SK-N-SH treated with all-trans-retinoic acid at 6 μM for 48 hours (cell line): Measurements from ENCODE around the gene DTX1.

Experiments used
- ATAC-seq: fragments of 200-7000 bp; cut with Tn5 transposase; 3 replicates; pipeline ENCODE4 v1.9.1; 2020; ENCODE audit warnings: mild to moderate bottlenecking, moderate library complexity
- BACH2 ChIP-seq: fragments of 250-450 bp; sonication (Bioruptor Pico); IDR thresholded peaks from 2 replicates; pipeline ENCODE4 v1.9.0; 2021; ENCODE audit warnings: mild to moderate bottlenecking, borderline replicate concordance
- CSRNP3 ChIP-seq: fragments of 250-450 bp; sonication (Bioruptor Pico); IDR thresholded peaks from 2 replicates; pipeline ENCODE4 v1.5.1; 2021; ENCODE audit warnings: mild to moderate bottlenecking, moderate library complexity
- ESRRG ChIP-seq: fragments of 250-450 bp; sonication (Bioruptor Pico); IDR thresholded peaks from 2 replicates; pipeline ENCODE4 v1.6.1; 2021; ENCODE audit warnings: mild to moderate bottlenecking
- GLIS3 ChIP-seq: fragments of 250-450 bp; sonication (Bioruptor Pico); IDR thresholded peaks from 2 replicates; pipeline ENCODE4 v1.5.0; 2020; ENCODE audit warnings: mild to moderate bottlenecking, moderate library complexity
- OSR1 ChIP-seq: fragments of 250-450 bp; sonication (Bioruptor Pico); IDR thresholded peaks from 2 replicates; pipeline ENCODE4 v1.8.0; 2022; ENCODE audit warnings: moderate library complexity, mild to moderate bottlenecking, inconsistent platforms
- PATZ1 ChIP-seq: fragments of 250-450 bp; sonication (Bioruptor Pico); IDR thresholded peaks from 2 replicates; pipeline ENCODE4 v1.8.0; 2020; ENCODE audit warnings: mild to moderate bottlenecking, moderate library complexity, borderline replicate concordance
- POU6F1 ChIP-seq: fragments of 250-450 bp; sonication (Bioruptor Pico); IDR thresholded peaks from 2 replicates; pipeline ENCODE4 v1.8.0; 2021; ENCODE audit warnings: low read depth, mild to moderate bottlenecking, moderate library complexity, borderline replicate concordance
- PPARA ChIP-seq: fragments of 250-450 bp; sonication (Bioruptor Pico); IDR thresholded peaks from 2 replicates; pipeline ENCODE4 v1.5.0; 2020; ENCODE audit warnings: mild to moderate bottlenecking, borderline replicate concordance
- SNAI2 ChIP-seq: fragments of 250-450 bp; sonication (Bioruptor Pico); IDR thresholded peaks from 2 replicates; pipeline ENCODE4 v1.5.0; 2020; ENCODE audit warnings: mild to moderate bottlenecking, moderate library complexity
- TOX ChIP-seq: fragments of 250-450 bp; sonication (Bioruptor Pico); IDR thresholded peaks from 2 replicates; pipeline ENCODE4 v1.8.0; 2021; ENCODE audit warnings: mild to moderate bottlenecking, moderate library complexity, borderline replicate concordance
- TSHZ2 ChIP-seq: fragments of 250-450 bp; sonication (Bioruptor Pico); IDR thresholded peaks from 2 replicates; pipeline ENCODE4 v1.5.0; 2020; ENCODE audit warnings: mild to moderate bottlenecking, moderate library complexity
- ZFP3 ChIP-seq: fragments of 250-450 bp; sonication (Bioruptor Pico); IDR thresholded peaks from 2 replicates; pipeline ENCODE4 v1.5.0; 2020; ENCODE audit warnings: mild to moderate bottlenecking, moderate library complexity
- ZFP30 ChIP-seq: fragments of 450-650 bp; formaldehyde crosslinking; IDR thresholded peaks from 2 replicates; pipeline ENCODE4 v1.5.0; 2022; ENCODE audit warnings: mild to moderate bottlenecking, moderate library complexity
- ZNF565 ChIP-seq: fragments of 450-650 bp; formaldehyde crosslinking; conservative IDR thresholded peaks from 2 replicates; pipeline ENCODE4 v1.5.0; 2020; ENCODE audit warnings: low read depth, mild to moderate bottlenecking, moderate library complexity
- ZNF70 ChIP-seq: fragments of 450-650 bp; formaldehyde crosslinking; IDR thresholded peaks from 2 replicates; pipeline ENCODE4 v1.5.0; 2020; ENCODE audit warnings: mild to moderate bottlenecking, moderate library complexity

The DTX1 gene

GRCh38 chr12:113104953-113105510 is 48.5 kb downstream of the DTX1 start (continued):
- no peak for TF ChIP-seq TSHZ2 (CRISPR knock-in tag)

- TF ChIP-seq TSHZ2 (CRISPR knock-in tag) (no peak), ESRRG (CRISPR knock-in tag) (no peak), ZFP3 (CRISPR knock-in tag) (no peak), CSRNP3 (CRISPR knock-in tag) (no peak), BACH2 (CRISPR knock-in tag) (no peak), PATZ1 (CRISPR knock-in tag) (no peak), POU6F1 (CRISPR knock-in tag) (no peak), ZNF70 (CRISPR knock-in tag) (no peak)
- no peak for ATAC-seq
These were observed 49.2 kb downstream of the DTX1 start for GRCh38 chr12:113105606-113106271.

GRCh38 chr12:113106361-113106760 is 49.8 kb downstream of the DTX1 start:
- TF ChIP-seq ZFP3 (CRISPR knock-in tag) (no peak), ZNF70 (CRISPR knock-in tag) (no peak), ZNF565 (CRISPR knock-in tag) (no peak), TSHZ2 (CRISPR knock-in tag) (no peak), SNAI2 (CRISPR knock-in tag) (no peak), PATZ1 (CRISPR knock-in tag) (no peak), ZFP30 (CRISPR knock-in tag) (no peak), TOX (CRISPR knock-in tag) (no peak), BACH2 (CRISPR knock-in tag) (no peak), POU6F1 (CRISPR knock-in tag) (no peak), PPARA (no peak), OSR1 (CRISPR knock-in tag) (no peak), GLIS3 (CRISPR knock-in tag) (no peak)
- no peak for ATAC-seq
